OCI-LY7 (cell line): ENCODE measurements around the gene GALNT6. TPM values are rescaled to one million over a fixed set of nuclear protein-coding genes. Genes with fewer than 3 reads are reported as not detected.

ENCODE experiments used
- BruUV-seq: library from RNA; stranded (reverse); fragments of 400-500 nt; replicated peaks from 2 replicates; lab custom pipeline; 2021; lab: Mats Ljungman, UMichigan
- CTCF ChIA-PET: fragments of 300-600 bp; sonication (Branson Sonifier 250); formaldehyde crosslinking; loops from one replicate; lab custom pipeline; 2022; ENCODE audit warnings: antibody characterized with exemption; ENCODE audit not compliant: unreplicated experiment; lab: Charles Lee
- POLR2A ChIA-PET: fragments of 300-600 bp; sonication (Branson Sonifier 250); formaldehyde crosslinking; loops from one replicate; lab custom pipeline; 2022; ENCODE audit warnings: antibody characterized with exemption; lab: Charles Lee
- DNase-seq: peaks from one replicate; pipeline ENCODE4 v3.0.0-alpha.2; 2015; ENCODE audit warnings: low spot score
- H2AFZ ChIP-seq: fragments of 200-600 bp; sonication (generic), shearing (Covaris generic); 2 replicates; pipeline ENCODE4 v1.6.1; 2014; ENCODE audit warnings: mild to moderate bottlenecking, antibody characterized with exemption, low read length, moderate library complexity
- H3K27ac ChIP-seq: fragments of 200-600 bp; sonication (generic); 2 replicates; pipeline ENCODE4 v1.5.1; 2014; ENCODE audit warnings: mixed run types, low read depth, mild to moderate bottlenecking, moderate library complexity, low read length, inconsistent platforms; ENCODE audit not compliant: poor library complexity, severe bottlenecking
- H3K36me3 ChIP-seq: fragments of 200-600 bp; sonication (generic); 2 replicates; pipeline ENCODE4 v1.6.1; 2014; ENCODE audit warnings: mild to moderate bottlenecking, antibody characterized with exemption, low read length, moderate library complexity, mixed read lengths; ENCODE audit not compliant: insufficient read depth
- H3K4me1 ChIP-seq: fragments of 200-600 bp; sonication (generic); 2 replicates; pipeline ENCODE4 v1.5.1; 2014; ENCODE audit warnings: mild to moderate bottlenecking, low read length; ENCODE audit not compliant: insufficient read depth, poor library complexity, severe bottlenecking
- H3K4me2 ChIP-seq: fragments of 200-600 bp; sonication (generic); 2 replicates; pipeline ENCODE4 v1.6.1; 2014; ENCODE audit warnings: mild to moderate bottlenecking, low read length
- H3K4me3 ChIP-seq: fragments of 200-600 bp; sonication (generic); 2 replicates; pipeline ENCODE4 v1.5.1; 2014; ENCODE audit warnings: mild to moderate bottlenecking, low read depth, low read length; ENCODE audit not compliant: poor library complexity, severe bottlenecking
- H3K79me2 ChIP-seq: fragments of 200-600 bp; sonication (generic); 2 replicates; pipeline ENCODE4 v1.6.1; 2016; ENCODE audit warnings: low read depth, mild to moderate bottlenecking, low read length, moderate library complexity, mixed read lengths; ENCODE audit not compliant: insufficient read depth
- H3K9me2 ChIP-seq: fragments of 200-600 bp; sonication (generic); 2 replicates; pipeline ENCODE4 v1.6.1; 2016; ENCODE audit warnings: mild to moderate bottlenecking, low read length, mixed read lengths; ENCODE audit not compliant: insufficient read depth
- H3K9me3 ChIP-seq: fragments of 200-600 bp; sonication (generic); 2 replicates; pipeline ENCODE4 v1.6.1; 2014; ENCODE audit warnings: mild to moderate bottlenecking, mixed run types, low read length, mixed read lengths
- H4K20me1 ChIP-seq: fragments of 200-600 bp; sonication (generic); 2 replicates; pipeline ENCODE4 v1.6.1; 2014; ENCODE audit warnings: mild to moderate bottlenecking, antibody characterized with exemption, low read length, moderate library complexity, mixed read lengths; ENCODE audit not compliant: insufficient read depth
- EZH2phosphoT487 ChIP-seq: fragments of 200-600 bp; sonication (generic); IDR thresholded peaks from 2 replicates; pipeline ENCODE4 v1.6.1; 2018; ENCODE audit warnings: low read depth, borderline replicate concordance, mild to moderate bottlenecking, mixed run types, antibody characterized with exemption, low read length, moderate library complexity, mixed read lengths
- intact Hi-C: fragments of 100-400 bp; cut with micrococcal nuclease; formaldehyde crosslinking; loops from one replicate; pipeline ENCODE4 v1.10.0; 2022; ENCODE audit not compliant: unreplicated experiment
- total RNA-seq, 2 experiments: library from RNA; depleted of rRNA in 1 of 2; stranded (reverse); fragments of >200 nt in 1 of 2; shearing (Covaris generic) in 1 of 2; gene quantifications; 2 replicates each; pipeline ENCODE4 v1.2.3, GENCODE V29; 2014 to 2022
- TF ChIP-seq, protein P1 (sequence below): fragments of 200-600 bp; sonication (generic); conservative IDR thresholded peaks from 2 replicates; pipeline ENCODE4 v1.5.1; 2014; ENCODE audit warnings: mild to moderate bottlenecking, antibody characterized with exemption, low read length, moderate library complexity, mixed read lengths

The GALNT6 gene
- total RNA-seq, 2 experiments from 2014 or later, result 1.4 to 4.8 TPM

- CTCF ChIA-PET, result no interaction called here
- H3K79me2 ChIP-seq, result no peaks in the 10 kb centered on the region
- H3K27ac ChIP-seq, result no peak within 1 kb of the TSS
These were observed 33.7 kb upstream of the GALNT6 start, which contains the start of gene SLC4A8 for GRCh38 chr12:51424662-51425539. TSS of gene SLC4A8 (plus strand) at chr12:51424831. CDS start at chr12:51424988, 157 bp downstream.

DNA sequence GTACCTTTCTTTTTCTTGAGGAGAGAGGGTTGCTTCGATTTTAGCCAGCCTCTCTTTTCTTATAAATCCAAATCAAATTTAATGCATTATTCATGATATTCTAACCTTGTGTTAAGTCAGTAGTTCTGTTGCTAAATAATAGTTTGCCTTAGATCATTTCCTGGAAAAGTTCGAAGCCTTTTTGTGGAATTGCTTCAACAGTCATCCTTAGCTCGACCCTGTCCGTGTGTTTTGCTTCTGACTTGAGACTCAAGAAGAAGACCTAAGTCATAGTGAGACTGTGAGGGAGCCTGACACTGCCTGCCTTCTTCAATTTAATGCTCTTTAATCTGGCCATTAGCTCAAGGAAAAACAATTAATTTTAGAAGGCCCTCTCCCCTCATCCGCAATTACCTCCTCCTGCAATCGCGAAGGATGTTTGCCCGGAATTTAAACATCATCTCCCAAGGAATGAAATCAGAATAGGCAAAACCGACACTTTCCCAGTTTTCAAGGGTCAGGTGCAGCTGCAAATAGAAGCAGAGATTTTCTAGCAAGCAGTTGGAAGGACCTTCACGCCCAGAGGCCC lies 33.0 kb upstream of the GALNT6 start:
- Histone ChIP-seq H3K4me2 (peak overlapping the region; percentile 50), H3K36me3 (no peaks in the 10 kb centered on the region), H3K4me1 (peaks cover 6% of the 10 kb centered on the region), H2AFZ (no peak overlapping the region; the same call in 1 of the 2 replicates), H3K9me3 (no peaks in the 10 kb centered on the region), H3K9me2 (no peaks in the 10 kb centered on the region), H4K20me1 (no peaks in the 10 kb centered on the region), H3K4me3 (peak overlapping the region; percentile 59), H3K79me2 (no peaks in the 10 kb centered on the region), H3K27ac (no peak overlapping the region)
- CTCF ChIA-PET, result no interaction called here
- intact Hi-C loops, result no loop called here
- TF ChIP-seq, protein P1, sequence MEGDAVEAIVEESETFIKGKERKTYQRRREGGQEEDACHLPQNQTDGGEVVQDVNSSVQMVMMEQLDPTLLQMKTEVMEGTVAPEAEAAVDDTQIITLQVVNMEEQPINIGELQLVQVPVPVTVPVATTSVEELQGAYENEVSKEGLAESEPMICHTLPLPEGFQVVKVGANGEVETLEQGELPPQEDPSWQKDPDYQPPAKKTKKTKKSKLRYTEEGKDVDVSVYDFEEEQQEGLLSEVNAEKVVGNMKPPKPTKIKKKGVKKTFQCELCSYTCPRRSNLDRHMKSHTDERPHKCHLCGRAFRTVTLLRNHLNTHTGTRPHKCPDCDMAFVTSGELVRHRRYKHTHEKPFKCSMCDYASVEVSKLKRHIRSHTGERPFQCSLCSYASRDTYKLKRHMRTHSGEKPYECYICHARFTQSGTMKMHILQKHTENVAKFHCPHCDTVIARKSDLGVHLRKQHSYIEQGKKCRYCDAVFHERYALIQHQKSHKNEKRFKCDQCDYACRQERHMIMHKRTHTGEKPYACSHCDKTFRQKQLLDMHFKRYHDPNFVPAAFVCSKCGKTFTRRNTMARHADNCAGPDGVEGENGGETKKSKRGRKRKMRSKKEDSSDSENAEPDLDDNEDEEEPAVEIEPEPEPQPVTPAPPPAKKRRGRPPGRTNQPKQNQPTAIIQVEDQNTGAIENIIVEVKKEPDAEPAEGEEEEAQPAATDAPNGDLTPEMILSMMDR, result no peak
- TF ChIP-seq EZH2phosphoT487, result no peak
- POLR2A ChIA-PET, result interaction anchor here (0.6 kb wide), 1 partner anchor 247 kb away, joined by 3 read pairs; no protein-coding TSS in a partner anchor
- no peak for DNase-seq
- no TSS peak for BruUV-seq

More at GRCh38 chr12:51424662-51425539, 33.7 kb upstream of the GALNT6 start, which contains the start of gene SLC4A8:
- peak within 1 kb of the TSS; percentile 50 for H3K4me2 ChIP-seq
- POLR2A ChIA-PET, result no interaction called here
- no peaks in the 10 kb centered on the region for H3K36me3 ChIP-seq
- no peaks in the 10 kb centered on the region for H4K20me1 ChIP-seq
- H3K9me3 ChIP-seq, result no peaks in the 10 kb centered on the region
- no peaks in the 10 kb centered on the region for H3K9me2 ChIP-seq
- TF ChIP-seq, protein P1, result peak; percentile 78
- TF ChIP-seq EZH2phosphoT487, result no peak
- no TSS peak for BruUV-seq
- intact Hi-C loops, result no loop called here
- peak within 1 kb of the TSS; percentile 59 for H3K4me3 ChIP-seq
- H2AFZ ChIP-seq, result peak within 1 kb of the TSS; percentile 9; the same call in 1 of the 2 replicates
- peak; percentile 77 for DNase-seq
- H3K4me1 ChIP-seq, result peaks cover 6% of the 10 kb centered on the region
